PC-3 (cell line): ENCODE measurements around the gene TBX10.
"Not testable (repeated sequence)": the region's sequence is repeated elsewhere in the genome, so short reads cannot be mapped to it uniquely, and the experiment has no call there.

ENCODE experiments used
- EZH2 ChIP-seq: fragments of 300-600 bp; sonication (generic); IDR thresholded peaks from one replicate; pipeline ENCODE4 v1.6.1; 2017; ENCODE audit warnings: antibody characterized with exemption, mild to moderate bottlenecking, low read length; ENCODE audit not compliant: unreplicated experiment
- TF ChIP-seq, protein P1 (sequence below): fragments of 300-600 bp; sonication (generic); conservative IDR thresholded peaks from 2 replicates; pipeline ENCODE4 v1.5.1; 2017; ENCODE audit warnings: antibody characterized with exemption, low read depth, mild to moderate bottlenecking, low read length

DNA sequence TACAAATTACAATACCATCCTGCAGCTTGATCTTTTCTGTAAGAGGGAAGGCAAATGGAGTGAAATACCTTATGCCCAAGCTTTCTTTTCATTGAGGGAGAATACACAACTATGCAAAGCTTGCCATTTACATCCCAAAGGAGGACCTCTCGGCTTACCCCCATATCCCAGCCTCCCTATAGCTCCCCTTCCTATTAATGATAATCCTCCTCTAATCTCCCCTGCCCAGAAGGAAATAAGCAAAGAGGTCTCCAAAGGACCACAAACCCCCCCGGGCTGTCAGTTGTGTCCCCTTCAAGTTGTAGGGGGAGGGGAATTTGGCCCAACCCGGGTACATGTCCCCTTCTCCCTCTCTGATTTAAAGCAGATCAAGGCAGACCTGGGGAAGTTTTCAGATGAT lies 17.6 kb downstream of the TBX10 start:
- TF ChIP-seq, protein P1, sequence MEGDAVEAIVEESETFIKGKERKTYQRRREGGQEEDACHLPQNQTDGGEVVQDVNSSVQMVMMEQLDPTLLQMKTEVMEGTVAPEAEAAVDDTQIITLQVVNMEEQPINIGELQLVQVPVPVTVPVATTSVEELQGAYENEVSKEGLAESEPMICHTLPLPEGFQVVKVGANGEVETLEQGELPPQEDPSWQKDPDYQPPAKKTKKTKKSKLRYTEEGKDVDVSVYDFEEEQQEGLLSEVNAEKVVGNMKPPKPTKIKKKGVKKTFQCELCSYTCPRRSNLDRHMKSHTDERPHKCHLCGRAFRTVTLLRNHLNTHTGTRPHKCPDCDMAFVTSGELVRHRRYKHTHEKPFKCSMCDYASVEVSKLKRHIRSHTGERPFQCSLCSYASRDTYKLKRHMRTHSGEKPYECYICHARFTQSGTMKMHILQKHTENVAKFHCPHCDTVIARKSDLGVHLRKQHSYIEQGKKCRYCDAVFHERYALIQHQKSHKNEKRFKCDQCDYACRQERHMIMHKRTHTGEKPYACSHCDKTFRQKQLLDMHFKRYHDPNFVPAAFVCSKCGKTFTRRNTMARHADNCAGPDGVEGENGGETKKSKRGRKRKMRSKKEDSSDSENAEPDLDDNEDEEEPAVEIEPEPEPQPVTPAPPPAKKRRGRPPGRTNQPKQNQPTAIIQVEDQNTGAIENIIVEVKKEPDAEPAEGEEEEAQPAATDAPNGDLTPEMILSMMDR: not testable (repeated sequence)
- TF ChIP-seq EZH2: not testable (repeated sequence)
